H1 (cell line): ENCODE results near the gene DYRK1B. TPM values are rescaled to one million over a fixed set of nuclear protein-coding genes. Genes with fewer than 3 reads are reported as not detected.

ENCODE experiments used
- CTCF ChIA-PET: fragments of 300-600 bp; sonication (Branson Sonifier 250); formaldehyde crosslinking; loops from one replicate; lab custom pipeline; 2021; ENCODE audit not compliant: partially characterized antibody; lab: Charles Lee
- POLR2A ChIA-PET: fragments of 300-600 bp; sonication (Branson Sonifier 250); formaldehyde crosslinking; loops from one replicate; lab custom pipeline; 2021; ENCODE audit warnings: inconsistent platforms; ENCODE audit not compliant: partially characterized antibody; lab: Charles Lee
- DNase-seq, 2 experiments: peaks; one replicate each; pipeline versions ENCODE4 v3.0.0 to v3.0.0-alpha.2; 2010 to 2022; ENCODE audit warnings: low spot score in 2 of 2, low read depth in 1 of 2, mixed read lengths in 1 of 2
- FAIRE-seq: peaks from 2 replicates; lab custom pipeline; 2011; peaks lifted over from hg19 to GRCh38; lab: Jason Lieb, UNC
- H2AFZ ChIP-seq: 2 replicates; pipeline ENCODE4 v1.8.1; 2012; ENCODE audit warnings: low read length, inconsistent platforms
- H2AK5ac ChIP-seq: 2 replicates; pipeline ENCODE4 v1.6.1; 2013; ENCODE audit warnings: low read depth, low read length
- H2BK120ac ChIP-seq: replicated peaks from 2 replicates; pipeline ENCODE3; 2013; ENCODE audit warnings: low read depth, low read length, inconsistent platforms
- H2BK12ac ChIP-seq: 2 replicates; pipeline ENCODE4 v1.6.1; 2013; ENCODE audit warnings: low read depth, low read length
- H2BK15ac ChIP-seq: 2 replicates; pipeline ENCODE4 v1.6.1; 2013; ENCODE audit warnings: low read length
- H2BK20ac ChIP-seq: 2 replicates; pipeline ENCODE4 v1.6.1; 2013; ENCODE audit warnings: low read length
- H2BK5ac ChIP-seq: 2 replicates; pipeline ENCODE4 v1.6.1; 2013; ENCODE audit warnings: low read depth, low read length
- H3K14ac ChIP-seq: 2 replicates; pipeline ENCODE4 v1.6.1; 2013; ENCODE audit warnings: inconsistent platforms; ENCODE audit not compliant: insufficient read length
- H3K18ac ChIP-seq: 2 replicates; pipeline ENCODE4 v1.6.1; 2013; ENCODE audit warnings: low read length; ENCODE audit errors: extremely low read depth
- H3K23ac ChIP-seq: 2 replicates; pipeline ENCODE4 v1.6.1; 2013; ENCODE audit warnings: inconsistent platforms; ENCODE audit not compliant: insufficient read length
- H3K23me2 ChIP-seq: 2 replicates; pipeline ENCODE4 v1.6.1; 2013; ENCODE audit warnings: low read depth, low read length
- H3K27ac ChIP-seq: 2 replicates; pipeline ENCODE4 v1.6.1; 2011; ENCODE audit warnings: low read depth, low read length, inconsistent platforms
- H3K27me3 ChIP-seq, 4 experiments: replicated peaks in 1 of 4; 1 replicate in 1 of 4; 2 replicates in 3 of 4; pipeline versions ENCODE4 v1.6.1 to v1.8.1; 2011 to 2013; ENCODE audit warnings: low read length in 3 of 4, mild to moderate bottlenecking in 3 of 4, inconsistent platforms in 2 of 4, mixed read lengths in 2 of 4, moderate library complexity in 1 of 4; ENCODE audit not compliant: control insufficient read depth in 3 of 4, insufficient read depth in 3 of 4; ENCODE audit errors: extremely low read depth in 1 of 4
- H3K36me3 ChIP-seq, 4 experiments: 2 replicates each; pipeline versions ENCODE4 v1.6.1 to v1.8.1; 2011 to 2013; ENCODE audit warnings: mild to moderate bottlenecking in 4 of 4, low read length in 3 of 4, moderate library complexity in 2 of 4, control low read depth in 1 of 4, inconsistent platforms in 1 of 4; ENCODE audit not compliant: insufficient read depth in 4 of 4, control insufficient read depth in 2 of 4
- H3K4ac ChIP-seq: replicated peaks from 2 replicates; pipeline ENCODE3; 2013; ENCODE audit warnings: low read length, low read depth, mixed read lengths, inconsistent platforms; ENCODE audit not compliant: insufficient read length
- H3K4me1 ChIP-seq, 4 experiments: replicated peaks in 1 of 4; 1 replicate in 1 of 4; 2 replicates in 3 of 4; pipeline versions ENCODE4 v1.6.1 to v1.8.1; 2011 to 2013; ENCODE audit warnings: low read length in 3 of 4, inconsistent platforms in 2 of 4, mixed read lengths in 1 of 4; ENCODE audit not compliant: insufficient read depth in 4 of 4, control insufficient read depth in 3 of 4
- H3K4me2 ChIP-seq, 2 experiments: 2 replicates each; pipeline versions ENCODE4 v1.6.1 to v1.8.1; 2011 to 2013; ENCODE audit warnings: low read depth in 2 of 2, low read length in 2 of 2, control low read depth in 1 of 2, inconsistent platforms in 1 of 2, mild to moderate bottlenecking in 1 of 2; ENCODE audit not compliant: insufficient read depth in 1 of 2
- H3K4me3 ChIP-seq, 4 experiments: fragments of 200-600, 300-600 bp in 1 of 4; sonication (generic), shearing (Covaris generic), sonication (Bioruptor Twin) in 1 of 4; 2 replicates each; pipeline versions ENCODE4 v1.5.1 to v1.8.1; 2011 to 2016; ENCODE audit warnings: low read length in 4 of 4, low read depth in 3 of 4, control low read depth in 2 of 4, inconsistent platforms in 2 of 4, mild to moderate bottlenecking in 2 of 4, mixed read lengths in 1 of 4, moderate library complexity in 1 of 4; ENCODE audit not compliant: insufficient read depth in 2 of 4; ENCODE audit errors: extremely low read depth in 1 of 4
- H3K56ac ChIP-seq: replicated peaks from 2 replicates; pipeline ENCODE3; 2013; ENCODE audit warnings: low read depth, mild to moderate bottlenecking, mixed read lengths, low read length, inconsistent platforms; ENCODE audit not compliant: insufficient read length
- H3K79me1 ChIP-seq: 2 replicates; pipeline ENCODE4 v1.6.1; 2013; ENCODE audit warnings: low read depth, low read length, control low read depth
- H3K79me2 ChIP-seq, 2 experiments: 2 replicates each; pipeline versions ENCODE4 v1.6.1 to v1.8.1; 2012 to 2013; ENCODE audit warnings: low read length in 2 of 2, mild to moderate bottlenecking in 2 of 2, inconsistent platforms in 1 of 2; ENCODE audit not compliant: insufficient read depth in 2 of 2, control insufficient read depth in 1 of 2
- H3K9ac ChIP-seq, 4 experiments: replicated peaks in 1 of 4; 1 replicate in 1 of 4; 2 replicates in 3 of 4; pipeline versions ENCODE4 v1.6.1 to v1.8.1; 2011 to 2013; ENCODE audit warnings: low read depth in 3 of 4, low read length in 3 of 4, control low read depth in 2 of 4, mild to moderate bottlenecking in 2 of 4, moderate library complexity in 2 of 4, inconsistent platforms in 1 of 4; ENCODE audit errors: extremely low read depth in 1 of 4
- H3K9me3 ChIP-seq, 2 experiments: 2 replicates each; pipeline versions ENCODE4 v1.6.1 to v1.8.1; 2012 to 2013; ENCODE audit warnings: mild to moderate bottlenecking in 2 of 2, moderate library complexity in 2 of 2, control low read depth in 1 of 2, inconsistent platforms in 1 of 2, low read depth in 1 of 2, low read length in 1 of 2, mixed read lengths in 1 of 2; ENCODE audit not compliant: insufficient read depth in 2 of 2
- H4K20me1 ChIP-seq, 2 experiments: replicated peaks in 1 of 2; 2 replicates each; pipeline versions ENCODE3 to v1.8.1; 2011 to 2013; ENCODE audit warnings: inconsistent platforms in 2 of 2, low read length in 2 of 2, mild to moderate bottlenecking in 1 of 2; ENCODE audit not compliant: insufficient read depth in 2 of 2, control insufficient read depth in 1 of 2
- H4K5ac ChIP-seq: 2 replicates; pipeline ENCODE4 v1.6.1; 2013; ENCODE audit warnings: low read length, low read depth, mixed read lengths, inconsistent platforms; ENCODE audit not compliant: insufficient read length
- H4K8ac ChIP-seq: 2 replicates; pipeline ENCODE4 v1.8.0; 2013; ENCODE audit warnings: mild to moderate bottlenecking, moderate library complexity, low read length, inconsistent platforms; ENCODE audit not compliant: insufficient read depth; ENCODE audit errors: extremely low read depth
- H4K91ac ChIP-seq: replicated peaks from 2 replicates; pipeline ENCODE3; 2013; ENCODE audit warnings: low read length, mixed read lengths, inconsistent platforms; ENCODE audit not compliant: insufficient read length
- CEBPB ChIP-seq: IDR thresholded peaks from 2 replicates; pipeline ENCODE4 v1.6.1; 2012; ENCODE audit warnings: low read depth, low read length
- CHD1 ChIP-seq: IDR thresholded peaks from 2 replicates; pipeline ENCODE4 v1.6.1; 2012; ENCODE audit warnings: low read depth, low read length, improper control_type of control experiment
- CHD2 ChIP-seq: IDR thresholded peaks from 2 replicates; pipeline ENCODE4 v1.6.1; 2012; ENCODE audit warnings: low read length, improper control_type of control experiment
- EGR1 ChIP-seq: IDR thresholded peaks from 2 replicates; pipeline ENCODE4 v1.6.1; 2011; ENCODE audit warnings: low read depth, low read length, borderline replicate concordance
- GABPA ChIP-seq: IDR thresholded peaks from 2 replicates; pipeline ENCODE4 v1.6.1; 2011; ENCODE audit warnings: mild to moderate bottlenecking, low read length, moderate library complexity, borderline replicate concordance; ENCODE audit not compliant: insufficient read depth
- PHF8 ChIP-seq: fragments of 200-600 bp; sonication (generic); conservative IDR thresholded peaks from 2 replicates; pipeline ENCODE4 v1.7.1; 2012; ENCODE audit warnings: low read depth, mild to moderate bottlenecking, inconsistent platforms, low read length, moderate library complexity
- POLR2A ChIP-seq, 2 experiments: IDR thresholded peaks; 1 replicate in 1 of 2; 2 replicates in 1 of 2; pipeline ENCODE4 v1.6.1; 2011; ENCODE audit warnings: low read depth in 2 of 2, low read length in 2 of 2, mild to moderate bottlenecking in 2 of 2; ENCODE audit errors: control extremely low read depth in 1 of 2
- POLR2AphosphoS5 ChIP-seq: IDR thresholded peaks from 2 replicates; pipeline ENCODE4 v1.6.1; 2011; ENCODE audit warnings: low read depth, low read length
- RAD21 ChIP-seq, 2 experiments: IDR thresholded peaks in 1 of 2; conservative IDR thresholded peaks in 1 of 2; 2 replicates each; pipeline ENCODE4 v1.6.1; 2011; ENCODE audit warnings: low read depth in 2 of 2, low read length in 2 of 2, improper control_type of control experiment in 1 of 2, inconsistent platforms in 1 of 2, mild to moderate bottlenecking in 1 of 2, moderate library complexity in 1 of 2
- YY1 ChIP-seq: IDR thresholded peaks from 2 replicates; pipeline ENCODE4 v1.6.1; 2011; ENCODE audit warnings: low read depth, mild to moderate bottlenecking, low read length
- ZNF274 ChIP-seq: IDR thresholded peaks from 2 replicates; pipeline ENCODE4 v1.7.0; 2012; ENCODE audit warnings: low read length, borderline replicate concordance; ENCODE audit errors: extremely low read depth
- WGBS, 2 experiments: shearing (Covaris generic) in 1 of 2; methylation state at CpG; one replicate each; pipeline versions ENCODE4 v1.1.6 to v1.1.7; 2013 to 2015; ENCODE audit warnings: low lambda C conversion rate in 2 of 2, mixed read lengths in 2 of 2, inconsistent platforms in 1 of 2, low coverage in 1 of 2, missing lambda C conversion rate in 1 of 2; ENCODE audit not compliant: insufficient replicate concordance in 2 of 2, insufficient coverage in 1 of 2, insufficient read length in 1 of 2; ENCODE audit errors: extremely low coverage in 1 of 2, missing lambda C conversion rate in 1 of 2; 5-methylcytosine and 5-hydroxymethylcytosine counted together
- polyA plus RNA-seq, 7 experiments: library from polyadenylated mRNA; depleted of rRNA in 3 of 7; stranded (reverse) in 5 of 7; unstranded in 2 of 7; fragments of >200 nt in 5 of 7; fragments of 200-250 nt in 2 of 7; gene quantifications; 1 replicate in 5 of 7; 2 replicates in 1 of 7; 4 replicates in 1 of 7; pipeline versions ENCODE4 v1.2.1 to v1.2.3, GENCODE V29; 2011 to 2013; ENCODE audit warnings: missing spikeins in 2 of 7, mixed read lengths in 2 of 7
- total RNA-seq: library from RNA; stranded (reverse); fragmentation: NEBNext Ultra II Directional; extraction: Animal tissue kit (Norgen Biotek cat#: 25700); gene quantifications from 2 replicates; pipeline ENCODE4 v1.2.1, GENCODE V29; 2021

The DYRK1B gene
- total and polyA plus RNA-seq, 2 of the 8 experiments (the other 6 are each of a cell fraction or from before 2014, with no cell fraction given), result 6.9 to 14.8 TPM

DNA sequence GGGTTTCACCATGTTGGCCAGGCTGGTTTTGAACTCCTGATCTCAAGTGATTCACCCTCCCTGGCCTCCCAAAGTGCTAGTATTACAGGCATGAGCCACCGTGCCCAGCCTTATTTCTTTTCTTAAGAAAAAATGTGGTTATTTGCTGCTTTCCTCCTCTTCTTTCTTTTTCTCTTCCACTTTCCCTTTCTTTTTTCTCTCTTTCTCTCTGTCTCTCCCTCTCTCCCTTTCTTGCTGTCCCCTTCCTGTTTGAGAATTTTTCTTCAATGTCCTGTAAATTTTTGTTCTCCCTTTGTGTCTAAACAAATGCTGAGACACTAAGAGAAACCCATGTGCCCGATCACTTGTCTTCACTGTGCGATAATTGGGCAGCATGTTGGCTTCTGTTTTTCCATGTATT lies 53.1 kb downstream of the DYRK1B start:
- ChIA-PET POLR2A (no interaction called here), CTCF (interaction anchor here (0.9 to 1.9 kb wide), 2 partner anchors 12 to 63 kb away, joined by 6 to 10 read pairs; no protein-coding TSS in a partner anchor)
- 87% methylated on average over 3 of the region's 3 CpGs; no CpG with 5 or more reads in 1 of the 2 experiments for WGBS, 2 experiments

More for the DNA sequence above, 53.1 kb downstream of the DYRK1B start:
- no peak overlapping the region for H3K9ac ChIP-seq
- FAIRE-seq, result no peak
- no peak overlapping the region for H4K8ac ChIP-seq
- H3K56ac ChIP-seq, result no peak overlapping the region
- no peak overlapping the region for H4K5ac ChIP-seq
- H2BK12ac ChIP-seq, result no peak overlapping the region
- no peak overlapping the region for H2AFZ ChIP-seq
- H4K91ac ChIP-seq, result no peak overlapping the region
- no peak overlapping the region for H2BK120ac ChIP-seq
- no peaks in the 10 kb centered on the region for H3K9me3 ChIP-seq
- H3K27me3 ChIP-seq, result no peaks in the 10 kb centered on the region
- no peak overlapping the region for H2BK20ac ChIP-seq
- no peak for DNase-seq
- no peak overlapping the region for H2BK15ac ChIP-seq
- no peak overlapping the region for H3K27ac ChIP-seq
- H4K20me1 ChIP-seq, result no peaks in the 10 kb centered on the region
- H2AK5ac ChIP-seq, result no peak overlapping the region
- H2BK5ac ChIP-seq, result no peak overlapping the region
- no peak overlapping the region for H3K4me3 ChIP-seq
- H3K18ac ChIP-seq, result no peak overlapping the region
- H3K4ac ChIP-seq, result no peak overlapping the region
- no peaks in the 10 kb centered on the region for H3K79me2 ChIP-seq
- H3K4me2 ChIP-seq, result no peak overlapping the region
- no peak overlapping the region for H3K23ac ChIP-seq
- H3K4me1 ChIP-seq, result no peaks in the 10 kb centered on the region
- H3K23me2 ChIP-seq, result no peaks in the 10 kb centered on the region
- no peaks in the 10 kb centered on the region for H3K79me1 ChIP-seq
- TF ChIP-seq POLR2A (IDR thresholded peaks at IDR 0.05; ENCODE audit: control extremely low read depth in 1 of 2, low read depth in 2 of 2, low read length in 2 of 2) (no peak), PHF8 (no peak), CHD1 (no peak), POLR2AphosphoS5 (no peak), RAD21 (IDR thresholded peaks at IDR 0.05 in 1 of 2, conservative IDR thresholded peaks at IDR 0.05 in 1 of 2; ENCODE audit: low read depth in 2 of 2, low read length in 2 of 2) (no peak), ZNF274 (no peak), CHD2 (no peak), EGR1 (no peak), CEBPB (no peak), YY1 (no peak), GABPA (no peak)
- TF ChIP-seq, all 59 proteins: peak for 0
- Histone ChIP-seq H3K36me3 (no peaks in the 10 kb centered on the region), H3K14ac (no peak overlapping the region)
